Endothelial cell of umbilical vein (primary cell): ENCODE results near the gene ZNF330.

ENCODE experiments used
- CTCF ChIP-seq, 2 donors: IDR thresholded peaks; 1 replicate in 1 of 2; 2 replicates in 1 of 2; pipeline ENCODE4 v1.5.1; 2011; ENCODE audit warnings: low read length in 2 of 2, mild to moderate bottlenecking in 2 of 2, moderate library complexity in 2 of 2, control low read depth in 1 of 2, inconsistent platforms in 1 of 2, low read depth in 1 of 2; ENCODE audit not compliant: insufficient read depth in 1 of 2; ENCODE audit errors: extremely low read depth in 1 of 2
- POLR2A ChIP-seq: IDR thresholded peaks from 2 replicates; pipeline ENCODE4 v1.6.1; 2012; ENCODE audit warnings: low read depth, mild to moderate bottlenecking, control low read depth, low read length

GRCh38 chr4:141238186-141238585 lies 17.5 kb downstream of the ZNF330 start:
- no peak for TF ChIP-seq CTCF (IDR thresholded peaks at IDR 0.05; ENCODE audit: extremely low read depth in 1 of 2, insufficient read depth in 1 of 2, low read depth in 1 of 2, low read length in 2 of 2)
- TF ChIP-seq POLR2A: no peak
